ENCODE results near the gene PI4KA. TPM values are rescaled to one million over a fixed set of nuclear protein-coding genes. Genes with fewer than 3 reads are reported as not detected.

The PI4KA gene
- polyA plus RNA-seq, 1 of the 3 experiments (the other 2 are of a cell fraction) = 30.0 TPM

DNA sequence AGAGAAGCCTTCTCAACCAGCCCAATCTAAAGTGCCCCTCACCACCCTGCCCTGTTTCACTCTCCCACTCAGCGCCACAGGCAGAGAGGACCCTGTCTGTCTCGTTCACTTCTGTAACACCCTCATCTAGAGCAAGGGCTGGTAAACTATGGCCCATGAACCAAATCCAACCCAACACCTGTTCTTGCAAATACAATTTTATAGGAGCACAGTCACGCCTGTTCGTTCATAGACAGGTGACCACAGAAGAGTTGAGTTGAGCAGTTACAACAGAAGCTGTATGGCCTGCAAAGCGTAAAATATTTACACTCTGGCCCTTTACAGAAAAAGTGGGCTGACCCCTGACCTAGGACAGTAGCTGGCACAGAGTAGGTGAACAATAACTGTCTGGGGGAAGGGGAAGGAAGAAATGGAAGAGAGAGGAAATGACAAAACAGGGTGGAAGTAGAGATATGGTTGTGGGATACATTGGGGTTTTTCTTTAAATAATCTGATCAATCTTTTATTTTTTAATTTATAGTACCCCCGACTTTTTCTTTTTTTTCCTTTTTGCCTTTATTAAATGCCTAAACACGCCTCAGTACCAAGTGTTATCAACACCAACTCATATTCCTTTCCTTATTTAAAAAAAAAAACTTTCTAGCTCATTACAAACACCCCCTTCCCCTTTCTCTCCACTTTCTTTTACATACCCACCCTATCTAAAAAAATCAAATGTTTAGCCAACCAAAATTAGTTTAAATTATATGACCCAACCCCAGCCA lies 63.8 kb downstream of the PI4KA start:
- POLR2A ChIA-PET = no interaction called here
- DNase-seq = no peak
- Histone ChIP-seq H3K79me2 (ENCODE audit: insufficient read depth) (no peaks in the 10 kb centered on the region; the same call in 1 of the 2 replicates), H3K27ac (ENCODE audit: low read depth in 2 of 2, low read length in 1 of 2) (no peak overlapping the region), H3K4me2 (no peak overlapping the region), H3K36me3 (replicated peaks in 1 of 2; ENCODE audit: control insufficient read depth in 1 of 2, insufficient read depth in 2 of 2, low read length in 1 of 2) (peaks cover 6 to 58% of the 10 kb centered on the region in 2 experiments), H2AFZ (ENCODE audit: low read depth) (no peak overlapping the region), H3K9ac (no peak overlapping the region), H3F3A (replicated peaks; ENCODE audit: insufficient read depth) (no peaks in the 10 kb centered on the region), H3K9me3 (no peaks in the 10 kb centered on the region), H4K20me1 (ENCODE audit: insufficient read depth) (no peaks in the 10 kb centered on the region), H3K9me2 (no peaks in the 10 kb centered on the region), H3K4me1 (ENCODE audit: control insufficient read depth in 1 of 2, insufficient read depth in 2 of 2, low read depth in 1 of 2, low read length in 1 of 2) (peaks cover 0 to 15% of the 10 kb centered on the region in 2 experiments; a peak in 1 of 4 replicates), H3K27me3 (ENCODE audit: insufficient read depth) (no peaks in the 10 kb centered on the region), H3K4me3 (ENCODE audit: low read depth in 2 of 2, low read length in 1 of 2) (no peak overlapping the region)
- CTCF ChIA-PET = interaction anchor here (1.2 to 6.8 kb wide), 3 partner anchors 9 to 10 kb away, joined by 5 to 43 read pairs (median 16); no protein-coding TSS in a partner anchor
- WGBS (ENCODE audit: low lambda C conversion rate) = 96% methylated on average over 7 of the region's 7 CpGs
- TF ChIP-seq NRF1 (IDR thresholded peaks at IDR 0.05; ENCODE audit: low read depth, low read length) = no peak
- no peak for TF ChIP-seq TCF12 (IDR thresholded peaks at IDR 0.05)
- no peak for TF ChIP-seq YY1 (IDR thresholded peaks at IDR 0.05; ENCODE audit: low read depth)
- no peak for TF ChIP-seq SIN3A (IDR thresholded peaks at IDR 0.05; ENCODE audit: borderline replicate concordance, low read depth, low read length)
- TF ChIP-seq, protein P1, sequence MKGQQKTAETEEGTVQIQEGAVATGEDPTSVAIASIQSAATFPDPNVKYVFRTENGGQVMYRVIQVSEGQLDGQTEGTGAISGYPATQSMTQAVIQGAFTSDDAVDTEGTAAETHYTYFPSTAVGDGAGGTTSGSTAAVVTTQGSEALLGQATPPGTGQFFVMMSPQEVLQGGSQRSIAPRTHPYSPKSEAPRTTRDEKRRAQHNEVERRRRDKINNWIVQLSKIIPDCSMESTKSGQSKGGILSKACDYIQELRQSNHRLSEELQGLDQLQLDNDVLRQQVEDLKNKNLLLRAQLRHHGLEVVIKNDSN (IDR thresholded peaks at IDR 0.05; ENCODE audit: borderline replicate concordance, low read depth) = no peak
- TF ChIP-seq JUND (IDR thresholded peaks at IDR 0.05) = no peak
- TF ChIP-seq TAF1 (IDR thresholded peaks at IDR 0.05; ENCODE audit: borderline replicate concordance, low read depth, low read length) = no peak

DNA sequence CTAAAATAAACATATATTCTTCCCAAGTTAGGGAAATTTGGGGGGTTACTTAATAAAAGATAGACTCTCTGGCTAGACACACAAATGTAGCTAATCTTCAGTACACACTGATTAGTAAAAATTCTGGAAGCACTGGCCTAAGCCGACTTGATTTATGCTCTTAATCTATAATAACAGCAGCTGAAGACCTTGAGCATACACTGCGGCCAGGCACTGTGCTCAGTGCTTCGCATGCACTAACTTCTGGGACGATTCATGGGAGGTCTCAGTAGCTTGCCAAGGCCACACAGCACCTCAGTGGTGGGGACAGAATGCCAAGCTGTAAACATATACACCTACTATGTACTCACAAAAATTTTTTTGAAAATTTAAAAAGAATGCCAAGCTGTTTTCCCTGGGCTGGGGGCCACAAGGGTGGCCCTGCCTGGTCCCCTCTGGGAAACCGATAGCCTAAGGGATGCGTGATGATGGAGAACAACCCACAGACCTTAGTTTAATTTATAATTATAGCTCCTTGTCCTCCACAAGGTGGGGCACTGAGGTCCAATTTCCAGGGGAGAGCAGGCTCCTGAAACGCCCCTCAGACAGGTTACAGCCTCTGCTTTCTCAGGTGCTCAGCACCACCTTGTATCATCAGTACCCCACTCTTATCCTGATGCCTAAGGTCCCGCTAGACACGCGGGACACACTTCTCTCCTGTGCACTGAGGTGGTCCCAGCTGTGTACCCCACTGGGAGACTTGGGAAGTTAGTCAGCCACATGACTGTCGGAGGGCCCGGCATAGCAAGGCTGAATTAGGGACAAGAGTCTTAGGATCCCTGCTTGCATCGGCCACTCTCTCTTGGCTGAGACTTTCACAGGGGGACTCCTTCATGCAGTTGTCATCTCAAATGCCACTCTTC lies 64.6 kb downstream of the PI4KA start:
- no peak overlapping the region for H3K9ac ChIP-seq
- H3K27ac ChIP-seq (ENCODE audit: low read depth in 2 of 2, low read length in 1 of 2) = peak overlapping the region in 1 of 2 experiments; percentile 63; a peak in 2 of 4 replicates
- no peaks in the 10 kb centered on the region for H3K9me2 ChIP-seq
- POLR2A ChIA-PET = no interaction called here
- H2AFZ ChIP-seq (ENCODE audit: low read depth) = no peak overlapping the region
- H3F3A ChIP-seq (replicated peaks; ENCODE audit: insufficient read depth) = no peaks in the 10 kb centered on the region
- no peaks in the 10 kb centered on the region; the same call in 1 of the 2 replicates for H3K79me2 ChIP-seq (ENCODE audit: insufficient read depth)
- no peaks in the 10 kb centered on the region for H4K20me1 ChIP-seq (ENCODE audit: insufficient read depth)
- H3K36me3 ChIP-seq (replicated peaks in 1 of 2; ENCODE audit: control insufficient read depth in 1 of 2, insufficient read depth in 2 of 2, low read length in 1 of 2) = peaks cover 6 to 51% of the 10 kb centered on the region in 2 experiments
- peaks cover 0 to 9% of the 10 kb centered on the region in 2 experiments; a peak in 1 of 4 replicates for H3K4me1 ChIP-seq (ENCODE audit: control insufficient read depth in 1 of 2, insufficient read depth in 2 of 2, low read depth in 1 of 2, low read length in 1 of 2)
- no peak overlapping the region for H3K4me2 ChIP-seq
- no peak for DNase-seq
- no peak overlapping the region for H3K4me3 ChIP-seq (ENCODE audit: low read depth in 2 of 2, low read length in 1 of 2)
- CTCF ChIA-PET = interaction anchor here (0.8 to 1.8 kb wide), 3 partner anchors 9 to 75 kb away, joined by 3 to 16 read pairs (median 10); no protein-coding TSS in a partner anchor
- no peaks in the 10 kb centered on the region for H3K9me3 ChIP-seq
- 80% methylated on average over 7 of the region's 13 CpGs for WGBS (ENCODE audit: low lambda C conversion rate)
- no peaks in the 10 kb centered on the region for H3K27me3 ChIP-seq (ENCODE audit: insufficient read depth)
- TF ChIP-seq NFIC (IDR thresholded peaks at IDR 0.05; ENCODE audit: borderline replicate concordance) (no peak), EP300 (IDR thresholded peaks at IDR 0.05; ENCODE audit: borderline replicate concordance in 1 of 2, low read depth in 1 of 2, low read length in 1 of 2) (no peak), TCF12 (IDR thresholded peaks at IDR 0.05) (no peak), RXRA (IDR thresholded peaks at IDR 0.05; ENCODE audit: borderline replicate concordance, low read depth) (no peak), POLR2AphosphoS5 (IDR thresholded peaks at IDR 0.05; ENCODE audit: low read depth, low read length) (no peak), MXI1 (IDR thresholded peaks at IDR 0.05; ENCODE audit: low read depth, low read length) (no peak), CHD2 (IDR thresholded peaks at IDR 0.05; ENCODE audit: low read length, partially characterized antibody) (no peak), FOSL2 (IDR thresholded peaks at IDR 0.05; ENCODE audit: borderline replicate concordance, low read depth) (no peak), JUND (IDR thresholded peaks at IDR 0.05) (no peak), NRF1 (IDR thresholded peaks at IDR 0.05; ENCODE audit: low read depth, low read length) (no peak), RCOR1 (IDR thresholded peaks at IDR 0.05; ENCODE audit: low read length) (no peak)
- TF ChIP-seq, protein P2, sequence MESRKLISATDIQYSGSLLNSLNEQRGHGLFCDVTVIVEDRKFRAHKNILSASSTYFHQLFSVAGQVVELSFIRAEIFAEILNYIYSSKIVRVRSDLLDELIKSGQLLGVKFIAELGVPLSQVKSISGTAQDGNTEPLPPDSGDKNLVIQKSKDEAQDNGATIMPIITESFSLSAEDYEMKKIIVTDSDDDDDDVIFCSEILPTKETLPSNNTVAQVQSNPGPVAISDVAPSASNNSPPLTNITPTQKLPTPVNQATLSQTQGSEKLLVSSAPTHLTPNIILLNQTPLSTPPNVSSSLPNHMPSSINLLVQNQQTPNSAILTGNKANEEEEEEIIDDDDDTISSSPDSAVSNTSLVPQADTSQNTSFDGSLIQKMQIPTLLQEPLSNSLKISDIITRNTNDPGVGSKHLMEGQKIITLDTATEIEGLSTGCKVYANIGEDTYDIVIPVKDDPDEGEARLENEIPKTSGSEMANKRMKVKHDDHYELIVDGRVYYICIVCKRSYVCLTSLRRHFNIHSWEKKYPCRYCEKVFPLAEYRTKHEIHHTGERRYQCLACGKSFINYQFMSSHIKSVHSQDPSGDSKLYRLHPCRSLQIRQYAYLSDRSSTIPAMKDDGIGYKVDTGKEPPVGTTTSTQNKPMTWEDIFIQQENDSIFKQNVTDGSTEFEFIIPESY (IDR thresholded peaks at IDR 0.05; ENCODE audit: borderline replicate concordance, low read depth) = no peak
- TF ChIP-seq, protein P1 (IDR thresholded peaks at IDR 0.05; ENCODE audit: borderline replicate concordance, low read depth) = no peak
- TF ChIP-seq, protein P3, sequence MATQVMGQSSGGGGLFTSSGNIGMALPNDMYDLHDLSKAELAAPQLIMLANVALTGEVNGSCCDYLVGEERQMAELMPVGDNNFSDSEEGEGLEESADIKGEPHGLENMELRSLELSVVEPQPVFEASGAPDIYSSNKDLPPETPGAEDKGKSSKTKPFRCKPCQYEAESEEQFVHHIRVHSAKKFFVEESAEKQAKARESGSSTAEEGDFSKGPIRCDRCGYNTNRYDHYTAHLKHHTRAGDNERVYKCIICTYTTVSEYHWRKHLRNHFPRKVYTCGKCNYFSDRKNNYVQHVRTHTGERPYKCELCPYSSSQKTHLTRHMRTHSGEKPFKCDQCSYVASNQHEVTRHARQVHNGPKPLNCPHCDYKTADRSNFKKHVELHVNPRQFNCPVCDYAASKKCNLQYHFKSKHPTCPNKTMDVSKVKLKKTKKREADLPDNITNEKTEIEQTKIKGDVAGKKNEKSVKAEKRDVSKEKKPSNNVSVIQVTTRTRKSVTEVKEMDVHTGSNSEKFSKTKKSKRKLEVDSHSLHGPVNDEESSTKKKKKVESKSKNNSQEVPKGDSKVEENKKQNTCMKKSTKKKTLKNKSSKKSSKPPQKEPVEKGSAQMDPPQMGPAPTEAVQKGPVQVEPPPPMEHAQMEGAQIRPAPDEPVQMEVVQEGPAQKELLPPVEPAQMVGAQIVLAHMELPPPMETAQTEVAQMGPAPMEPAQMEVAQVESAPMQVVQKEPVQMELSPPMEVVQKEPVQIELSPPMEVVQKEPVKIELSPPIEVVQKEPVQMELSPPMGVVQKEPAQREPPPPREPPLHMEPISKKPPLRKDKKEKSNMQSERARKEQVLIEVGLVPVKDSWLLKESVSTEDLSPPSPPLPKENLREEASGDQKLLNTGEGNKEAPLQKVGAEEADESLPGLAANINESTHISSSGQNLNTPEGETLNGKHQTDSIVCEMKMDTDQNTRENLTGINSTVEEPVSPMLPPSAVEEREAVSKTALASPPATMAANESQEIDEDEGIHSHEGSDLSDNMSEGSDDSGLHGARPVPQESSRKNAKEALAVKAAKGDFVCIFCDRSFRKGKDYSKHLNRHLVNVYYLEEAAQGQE (IDR thresholded peaks at IDR 0.05; ENCODE audit: low read depth, low read length) = no peak

Data from SK-N-SH (cell line).